A549 (cell line): ENCODE results near the gene CYP27B1.

Experiments used
- CTCF ChIP-seq: fragments of >200 bp; sonication (Bioruptor Twin); formaldehyde crosslinking; IDR thresholded peaks from 3 replicates; pipeline ENCODE4 v1.5.1; 2016
- ELK1 ChIP-seq: fragments of 150-350 bp; IDR thresholded peaks from 2 replicates; pipeline ENCODE4 v1.6.1; 2014; ENCODE audit warnings: low read depth, mild to moderate bottlenecking, low read length
- MAZ ChIP-seq: fragments of 150-350 bp; IDR thresholded peaks from 2 replicates; pipeline ENCODE4 v1.6.1; 2014; ENCODE audit warnings: antibody characterized with exemption, low read depth, low read length, borderline replicate concordance
- PHF8 ChIP-seq: fragments of 200-600 bp; sonication (generic); IDR thresholded peaks from 2 replicates; pipeline ENCODE4 v1.6.1; 2016; ENCODE audit warnings: low read depth, mild to moderate bottlenecking, antibody characterized with exemption, moderate library complexity, borderline replicate concordance
- POLR2A ChIP-seq: IDR thresholded peaks from 2 replicates; pipeline ENCODE4 v1.6.1; 2012; ENCODE audit warnings: mild to moderate bottlenecking, low read length
- TFCP2L1 ChIP-seq: fragments of 250-450 bp; sonication (Bioruptor Pico); IDR thresholded peaks from 2 replicates; pipeline ENCODE4 v1.5.0; 2021; ENCODE audit warnings: mild to moderate bottlenecking

GRCh38 chr12:57764662-57765002 is 2.2 kb downstream of the CYP27B1 start:
- no peak for TF ChIP-seq ELK1
- no peak for TF ChIP-seq MAZ
- TF ChIP-seq PHF8 = no peak
- TF ChIP-seq POLR2A = no peak
- no peak for TF ChIP-seq TFCP2L1 (CRISPR knock-in tag)
- no peak for TF ChIP-seq CTCF
